Rectal smooth muscle tissue (tissue), 1 donor: ENCODE measurements around the gene CTSE.
"Not testable (repeated sequence)": the region's sequence is repeated elsewhere in the genome, so short reads cannot be mapped to it uniquely, and the experiment has no call there.

Source experiments
- H3K27ac ChIP-seq: one replicate; pipeline ENCODE4 v1.7.0; 2013; ENCODE audit warnings: low read depth, low read length, inconsistent platforms
- H3K27me3 ChIP-seq: one replicate; pipeline ENCODE4 v1.7.0; 2013; ENCODE audit warnings: low read length; ENCODE audit not compliant: control insufficient read depth, insufficient read depth
- H3K36me3 ChIP-seq: one replicate; pipeline ENCODE4 v1.7.0; 2013; ENCODE audit warnings: low read length; ENCODE audit not compliant: control insufficient read depth, insufficient read depth
- H3K4me1 ChIP-seq: one replicate; pipeline ENCODE4 v1.7.0; 2013; ENCODE audit warnings: low read length; ENCODE audit not compliant: control insufficient read depth, insufficient read depth
- H3K4me3 ChIP-seq: one replicate; pipeline ENCODE4 v1.7.0; 2013; ENCODE audit warnings: low read length
- H3K9ac ChIP-seq: one replicate; pipeline ENCODE4 v1.7.0; 2013; ENCODE audit warnings: low read length

CTSE gene

DNA sequence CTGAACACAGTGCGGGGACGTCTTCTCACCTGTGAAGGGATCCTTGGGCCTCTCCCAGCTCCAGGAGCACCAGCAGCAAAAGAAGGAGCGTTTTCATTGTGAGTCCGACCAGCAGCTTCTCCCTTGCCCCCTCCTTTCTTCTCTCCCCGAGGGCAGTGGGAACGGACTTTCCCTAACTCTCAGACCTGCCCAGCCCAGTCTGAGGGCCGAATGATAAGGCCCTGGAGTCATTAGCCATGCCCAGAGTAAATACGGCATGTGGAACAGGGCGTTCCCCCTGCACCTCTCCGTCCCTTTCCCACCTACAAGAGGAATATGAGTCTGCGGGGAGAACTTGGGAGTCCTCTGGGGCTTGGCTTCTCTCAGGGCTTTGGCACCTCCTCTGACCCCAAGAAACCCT is at the start of gene CTSE:
CTSE (minus strand) TSS at position 201 of the 400 bp plus-strand sequence; CDS start at position 97, 104 bp downstream.
- Histone ChIP-seq H3K27ac (no peak within 1 kb of the TSS), H3K9ac (no peak within 1 kb of the TSS), H3K27me3 (no peaks in the 10 kb centered on the region), H3K36me3 (no peaks in the 10 kb centered on the region), H3K4me1 (no peaks in the 10 kb centered on the region), H3K4me3 (no peak within 1 kb of the TSS)

DNA sequence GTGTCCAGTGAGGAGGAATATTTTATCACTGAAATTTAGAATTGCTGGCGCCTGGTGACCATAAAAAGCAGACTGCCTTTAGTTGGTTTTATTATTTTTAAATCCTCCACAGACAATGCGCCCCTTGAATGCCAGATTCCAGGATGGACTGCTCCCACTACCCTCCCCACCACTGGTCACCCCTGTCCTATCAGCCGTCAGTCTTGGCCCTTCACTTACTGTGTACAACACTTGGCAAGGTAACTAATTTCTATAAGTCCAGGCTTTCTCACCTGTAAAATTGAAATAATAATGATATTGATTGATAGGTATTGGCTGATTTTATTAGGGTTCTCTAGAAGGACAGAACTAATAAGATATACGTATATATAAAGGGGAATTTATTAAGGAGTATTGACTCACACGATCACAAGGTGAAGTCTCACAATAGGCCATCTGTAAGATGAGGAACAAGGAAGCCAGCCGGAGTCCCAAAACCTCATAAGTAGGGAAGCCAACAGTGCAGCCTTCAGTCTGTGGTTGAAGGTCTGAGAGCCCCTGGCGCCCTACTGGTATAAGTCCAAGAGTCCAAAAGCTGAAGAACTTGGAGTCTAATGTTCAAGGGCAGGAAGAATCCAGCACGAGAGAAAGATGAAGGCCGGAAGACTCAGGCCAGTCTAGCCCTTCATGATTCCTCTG is 47.1 kb upstream of the CTSE start:
- Histone ChIP-seq H3K4me3 (no peak overlapping the region), H3K9ac (no peak overlapping the region), H3K27me3 (no peaks in the 10 kb centered on the region), H3K27ac (no peak overlapping the region), H3K4me1 (no peaks in the 10 kb centered on the region), H3K36me3 (no peaks in the 10 kb centered on the region)

DNA sequence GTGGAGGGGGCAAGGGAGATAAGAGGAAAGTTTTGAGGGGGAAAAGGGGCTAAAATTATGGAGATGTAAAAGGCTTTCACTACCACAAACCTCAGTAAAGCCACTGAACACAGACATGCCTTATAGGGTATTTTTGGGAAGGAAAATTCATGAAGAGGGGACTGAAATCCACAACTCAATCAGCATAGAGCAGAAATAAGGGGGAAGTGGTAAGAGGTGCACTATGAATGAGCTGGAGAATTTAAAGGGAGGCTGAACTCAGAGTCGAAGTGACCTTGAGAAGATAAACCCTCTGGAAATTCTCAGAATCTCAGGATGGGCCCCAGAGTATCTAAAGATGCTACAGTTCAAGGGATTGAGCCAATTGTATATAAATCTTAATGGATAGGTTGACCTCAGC is 44.6 kb upstream of the CTSE start:
- no peaks in the 10 kb centered on the region for H3K36me3 ChIP-seq
- no peaks in the 10 kb centered on the region for H3K27me3 ChIP-seq
- no peaks in the 10 kb centered on the region for H3K4me1 ChIP-seq
- no peak overlapping the region for H3K27ac ChIP-seq
- no peak overlapping the region for H3K9ac ChIP-seq
- no peak overlapping the region for H3K4me3 ChIP-seq

DNA sequence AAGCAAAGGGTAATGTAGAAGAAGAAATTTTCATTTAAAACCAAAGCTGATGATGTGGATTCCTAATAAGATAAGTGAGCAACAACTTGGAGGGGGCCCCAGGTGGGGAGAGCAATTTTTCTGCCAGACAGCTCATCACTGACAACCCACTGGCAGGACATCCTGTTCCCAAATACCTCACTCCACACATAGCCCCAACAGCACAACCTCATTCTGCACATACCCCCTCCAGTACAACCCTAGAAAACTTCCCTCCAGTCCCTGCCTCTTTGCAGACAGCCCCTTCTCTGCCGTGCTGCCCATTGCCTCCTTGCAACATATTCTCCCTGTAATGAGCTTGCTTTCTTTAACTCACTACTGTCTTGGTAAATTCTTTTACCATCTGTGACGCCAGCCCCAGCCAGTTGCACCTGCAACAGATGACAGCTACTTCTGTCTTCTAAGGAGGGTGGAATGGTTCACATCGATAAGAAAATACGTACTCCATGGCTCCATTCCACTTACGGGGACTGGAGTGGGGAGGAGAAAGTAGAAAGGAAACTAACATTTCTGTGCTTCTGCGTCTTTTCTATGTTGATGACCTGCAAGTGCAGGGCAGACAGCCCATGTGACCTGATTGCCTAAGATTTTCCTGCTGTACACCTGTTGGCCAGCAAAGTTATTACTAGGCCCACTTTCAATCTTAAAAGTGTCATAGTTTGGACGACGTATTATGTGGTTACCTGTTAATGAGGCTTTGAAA is 44.0 kb upstream of the CTSE start:
- H3K36me3 ChIP-seq, result no peaks in the 10 kb centered on the region
- H3K4me3 ChIP-seq, result no peak overlapping the region
- no peaks in the 10 kb centered on the region for H3K27me3 ChIP-seq
- H3K4me1 ChIP-seq, result no peaks in the 10 kb centered on the region
- H3K27ac ChIP-seq, result no peak overlapping the region
- H3K9ac ChIP-seq, result no peak overlapping the region

DNA sequence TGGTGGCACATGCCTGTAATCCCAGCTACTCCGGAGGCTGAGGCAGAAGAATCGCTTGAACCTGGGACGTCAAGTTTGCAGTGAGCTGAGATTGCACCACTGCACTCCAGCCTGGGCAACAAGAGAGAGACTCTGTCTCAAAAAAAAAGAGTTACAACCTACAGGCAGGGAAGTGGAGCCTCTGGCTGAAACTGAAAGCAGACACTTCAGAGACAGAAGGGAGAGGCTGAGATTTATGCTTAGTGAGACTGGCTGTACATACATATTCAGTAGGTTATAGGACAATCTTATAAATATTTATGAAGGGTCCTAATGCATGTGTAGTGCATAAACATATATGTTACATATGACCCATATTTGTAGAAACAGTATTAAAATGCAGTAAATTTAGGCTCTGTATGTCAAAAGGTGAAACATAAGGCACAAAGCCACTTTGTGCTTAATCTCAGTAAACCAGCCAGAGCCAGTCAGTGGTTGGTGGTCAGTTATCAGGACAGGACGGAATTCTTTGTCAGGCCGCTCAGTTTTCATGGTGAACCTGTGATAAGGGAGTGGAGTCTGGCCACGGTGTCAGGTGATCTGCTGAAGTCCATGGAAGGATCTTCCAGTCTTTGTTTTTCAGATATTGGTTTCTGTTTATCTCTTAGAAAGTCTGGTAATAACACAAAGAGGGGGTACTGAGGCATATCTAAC is 42.9 kb upstream of the CTSE start:
- no peak overlapping the region for H3K9ac ChIP-seq
- no peaks in the 10 kb centered on the region for H3K36me3 ChIP-seq
- H3K27ac ChIP-seq, result no peak overlapping the region
- H3K4me1 ChIP-seq, result no peaks in the 10 kb centered on the region
- no peak overlapping the region for H3K4me3 ChIP-seq
- no peaks in the 10 kb centered on the region for H3K27me3 ChIP-seq

DNA sequence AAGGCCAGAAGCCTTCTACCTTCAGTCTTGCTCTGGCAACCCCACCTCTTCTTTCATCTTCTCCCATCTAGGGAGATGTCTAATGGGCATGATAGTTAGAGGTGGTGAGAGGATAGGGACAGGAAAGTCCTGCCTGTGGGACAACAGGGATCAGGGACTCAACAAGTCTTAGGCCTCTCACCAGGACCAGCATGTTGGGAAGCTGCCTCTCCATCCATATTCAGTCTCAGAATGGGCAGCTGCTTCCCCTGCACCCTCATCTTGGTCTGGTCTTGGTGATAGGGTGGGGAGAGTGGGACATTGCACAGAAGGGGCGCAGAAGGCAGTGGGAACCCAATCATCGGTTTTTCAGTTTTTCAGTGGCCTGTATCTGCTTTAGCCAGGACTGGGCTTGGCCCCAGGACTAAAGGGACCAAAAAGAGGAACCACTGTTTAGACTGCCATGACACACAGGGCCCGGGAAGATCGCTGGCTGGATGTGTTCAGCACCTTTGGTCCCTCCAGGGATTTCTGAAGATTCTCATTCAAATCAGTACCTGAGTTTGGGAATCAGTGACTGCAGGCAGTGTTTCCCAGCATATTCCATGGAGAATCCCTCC is 42.0 kb upstream of the CTSE start:
- no peak overlapping the region for H3K4me3 ChIP-seq
- no peak overlapping the region for H3K27ac ChIP-seq
- no peaks in the 10 kb centered on the region for H3K27me3 ChIP-seq
- H3K4me1 ChIP-seq, result no peaks in the 10 kb centered on the region
- H3K36me3 ChIP-seq, result no peaks in the 10 kb centered on the region
- H3K9ac ChIP-seq, result no peak overlapping the region

DNA sequence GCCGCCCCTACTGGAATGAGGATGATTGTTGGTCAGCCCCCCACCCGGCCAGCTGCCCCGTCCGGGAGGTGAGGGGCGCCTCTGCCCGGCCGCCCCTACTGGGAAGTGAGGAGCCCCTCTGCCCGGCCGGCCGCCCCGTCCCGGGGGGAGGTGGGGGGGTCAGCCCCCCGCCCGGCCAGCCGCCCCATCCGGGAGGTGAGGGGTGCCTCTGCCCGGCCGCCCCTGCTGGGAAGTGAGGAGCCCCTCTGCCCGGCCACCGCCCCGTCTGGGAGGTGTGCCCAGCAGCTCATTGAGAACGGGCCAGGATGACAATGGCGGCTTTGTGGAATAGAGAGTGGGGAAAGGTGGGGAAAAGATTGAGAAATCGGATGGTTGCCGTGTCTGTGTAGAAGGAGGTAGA is 40.8 kb upstream of the CTSE start:
- not testable (repeated sequence) for H3K4me3 ChIP-seq, H3K27me3 ChIP-seq, H3K4me1 ChIP-seq, H3K9ac ChIP-seq, H3K36me3 ChIP-seq, H3K27ac ChIP-seq

DNA sequence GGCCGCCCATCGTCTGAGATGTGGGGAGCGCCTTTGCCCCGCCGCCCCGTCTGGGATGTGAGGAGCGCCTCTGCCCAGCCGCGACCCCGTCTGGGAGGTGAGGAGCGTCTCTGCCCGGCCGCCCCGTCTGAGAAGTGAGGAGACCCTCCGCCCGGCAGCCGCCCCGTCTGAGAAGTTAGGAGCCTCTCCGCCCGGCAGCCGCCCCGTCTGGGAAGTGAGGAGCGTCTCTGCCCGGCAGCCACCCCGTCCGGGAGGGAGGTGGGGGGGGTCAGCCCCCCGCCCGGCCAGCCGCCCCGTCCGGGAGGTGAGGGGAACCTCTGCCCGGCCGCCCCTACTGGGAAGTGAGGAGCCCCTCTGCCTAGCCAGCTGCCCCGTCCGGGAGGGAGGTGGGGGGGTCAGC is 40.3 kb upstream of the CTSE start:
- H3K4me1 ChIP-seq, H3K27ac ChIP-seq, H3K4me3 ChIP-seq, H3K9ac ChIP-seq, H3K27me3 ChIP-seq, H3K36me3 ChIP-seq: not testable (repeated sequence)

DNA sequence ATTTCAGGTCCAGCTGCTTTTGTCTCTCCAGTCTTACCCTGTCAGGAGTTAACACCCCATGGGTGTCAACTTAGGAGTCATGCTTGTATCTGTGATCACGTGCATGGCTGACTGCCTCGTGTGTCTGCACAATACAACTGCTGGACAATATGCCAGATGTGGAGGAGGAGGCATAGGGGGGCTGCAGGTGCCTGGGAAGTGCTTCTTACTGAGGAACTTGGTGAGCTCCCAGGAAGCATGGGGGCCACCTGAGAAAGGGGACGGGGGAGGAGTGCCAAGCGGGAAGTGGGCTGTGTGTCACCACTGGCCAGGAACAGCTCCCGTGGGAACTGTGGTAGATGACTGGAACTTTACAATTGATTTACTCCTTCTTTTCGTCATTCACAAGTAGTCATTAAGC is 38.8 kb upstream of the CTSE start:
- Histone ChIP-seq H3K36me3 (no peaks in the 10 kb centered on the region), H3K4me3 (no peak overlapping the region), H3K27ac (no peak overlapping the region), H3K27me3 (no peaks in the 10 kb centered on the region), H3K4me1 (no peaks in the 10 kb centered on the region), H3K9ac (no peak overlapping the region)

DNA sequence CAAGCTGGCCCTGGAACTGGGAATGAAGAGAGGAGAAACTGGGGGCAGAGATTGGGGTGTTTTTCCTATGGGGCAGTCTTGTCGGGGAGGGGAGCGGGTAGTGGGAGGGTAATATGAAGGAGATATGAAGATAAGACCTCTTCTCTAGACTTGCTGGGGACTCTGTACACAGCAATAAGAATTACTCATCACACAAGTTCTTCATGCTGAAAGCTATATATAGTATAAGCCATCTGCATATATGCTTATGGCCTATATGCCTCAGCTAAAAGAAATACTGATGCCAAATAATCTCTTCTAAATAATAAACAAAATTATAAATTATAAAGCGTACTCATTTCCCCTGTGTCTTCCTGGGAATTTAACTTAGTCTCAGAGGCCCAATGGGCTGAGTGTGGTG is 37.1 kb upstream of the CTSE start:
- H3K27me3 ChIP-seq, result no peaks in the 10 kb centered on the region
- H3K36me3 ChIP-seq, result no peaks in the 10 kb centered on the region
- H3K27ac ChIP-seq, result no peak overlapping the region
- H3K4me3 ChIP-seq, result no peak overlapping the region
- no peaks in the 10 kb centered on the region for H3K4me1 ChIP-seq
- no peak overlapping the region for H3K9ac ChIP-seq

DNA sequence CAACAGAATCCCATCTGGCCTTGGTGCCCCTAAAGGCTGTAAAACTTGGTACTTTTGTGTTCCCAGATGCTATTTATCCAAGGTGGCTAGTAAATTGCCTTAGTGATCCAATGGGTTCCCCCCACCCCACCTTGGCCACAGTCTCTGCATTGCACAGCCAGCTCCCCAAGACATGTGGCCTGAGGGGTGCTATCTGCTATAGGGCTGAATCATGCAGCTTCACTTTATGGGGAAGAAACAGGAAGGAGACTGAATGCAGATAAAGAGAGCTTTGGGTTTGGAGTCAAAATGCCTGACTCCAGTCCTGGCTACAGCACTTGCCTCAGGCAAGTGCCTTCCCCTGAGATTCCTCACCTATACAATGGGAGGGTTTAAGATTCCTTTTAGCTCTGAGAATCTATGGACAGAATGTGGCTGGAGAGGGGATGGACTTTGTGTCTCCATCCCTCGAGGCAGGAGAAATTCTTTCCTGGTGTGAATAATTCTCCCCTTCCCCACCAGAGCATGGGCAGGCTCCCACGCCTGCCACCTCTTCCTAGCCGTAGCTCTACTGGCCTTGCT is 35.7 kb upstream of the CTSE start:
- Histone ChIP-seq H3K36me3 (no peaks in the 10 kb centered on the region), H3K4me3 (no peak overlapping the region), H3K27ac (no peak overlapping the region), H3K27me3 (no peaks in the 10 kb centered on the region), H3K4me1 (no peaks in the 10 kb centered on the region), H3K9ac (no peak overlapping the region)

DNA sequence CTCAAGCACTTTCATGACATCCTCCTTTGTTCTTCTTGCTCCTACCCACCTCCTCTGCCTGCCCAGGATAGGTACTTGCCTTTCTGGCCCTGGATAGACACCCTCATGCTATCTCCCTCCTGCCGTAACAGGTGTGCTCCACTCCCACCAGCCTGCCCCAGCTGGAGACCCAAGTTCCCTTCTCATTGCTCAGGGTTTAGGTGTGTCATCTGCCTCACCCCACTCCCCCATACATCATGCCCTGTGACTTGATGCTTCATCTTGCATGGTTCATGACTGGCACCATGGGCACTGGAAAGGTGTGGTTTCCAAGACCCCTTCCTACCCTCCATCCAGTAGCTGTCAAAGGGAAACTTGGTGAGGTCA is 35.2 kb upstream of the CTSE start:
- no peak overlapping the region for H3K27ac ChIP-seq
- H3K4me3 ChIP-seq, result no peak overlapping the region
- no peaks in the 10 kb centered on the region for H3K4me1 ChIP-seq
- H3K9ac ChIP-seq, result no peak overlapping the region
- no peaks in the 10 kb centered on the region for H3K36me3 ChIP-seq
- no peaks in the 10 kb centered on the region for H3K27me3 ChIP-seq
